Prostate gland (tissue), 2 donors: Measurements from ENCODE around the gene TCF4.

Source experiments
- CTCF ChIP-seq, 4 experiments: fragments of 200-600 bp in 2 of 4; fragments of 450-650 bp in 2 of 4; sonication (generic) in 2 of 4; IDR thresholded peaks; 1 replicate in 3 of 4; 2 replicates in 1 of 4; pipeline ENCODE4 v1.5.1; 2016 to 2019; ENCODE audit warnings: antibody characterized with exemption in 4 of 4, mild to moderate bottlenecking in 2 of 4, moderate library complexity in 2 of 4
- POLR2A ChIP-seq: fragments of 450-650 bp; IDR thresholded peaks from one replicate; pipeline ENCODE4 v1.6.1; 2016; ENCODE audit warnings: antibody characterized with exemption, mild to moderate bottlenecking
- POLR2AphosphoS5 ChIP-seq: sonication (generic); formaldehyde crosslinking; IDR thresholded peaks from one replicate; pipeline ENCODE4 v1.6.1; 2017; ENCODE audit warnings: antibody characterized with exemption

- TF ChIP-seq CTCF (IDR thresholded peaks at IDR 0.05) (no peak), POLR2A (no peak), POLR2AphosphoS5 (no peak)
Observed at GRCh38 chr18:55396267-55396905, 191.6 kb downstream of the TCF4 start.
